ENCODE data around the gene SFRP5. TPM values are rescaled to one million over a fixed set of nuclear protein-coding genes. Genes with fewer than 3 reads are reported as not detected.

Gene SFRP5
- total and polyA plus RNA-seq, 7 donors = 0.46 to 24.6 (median 9.9) TPM

DNA sequence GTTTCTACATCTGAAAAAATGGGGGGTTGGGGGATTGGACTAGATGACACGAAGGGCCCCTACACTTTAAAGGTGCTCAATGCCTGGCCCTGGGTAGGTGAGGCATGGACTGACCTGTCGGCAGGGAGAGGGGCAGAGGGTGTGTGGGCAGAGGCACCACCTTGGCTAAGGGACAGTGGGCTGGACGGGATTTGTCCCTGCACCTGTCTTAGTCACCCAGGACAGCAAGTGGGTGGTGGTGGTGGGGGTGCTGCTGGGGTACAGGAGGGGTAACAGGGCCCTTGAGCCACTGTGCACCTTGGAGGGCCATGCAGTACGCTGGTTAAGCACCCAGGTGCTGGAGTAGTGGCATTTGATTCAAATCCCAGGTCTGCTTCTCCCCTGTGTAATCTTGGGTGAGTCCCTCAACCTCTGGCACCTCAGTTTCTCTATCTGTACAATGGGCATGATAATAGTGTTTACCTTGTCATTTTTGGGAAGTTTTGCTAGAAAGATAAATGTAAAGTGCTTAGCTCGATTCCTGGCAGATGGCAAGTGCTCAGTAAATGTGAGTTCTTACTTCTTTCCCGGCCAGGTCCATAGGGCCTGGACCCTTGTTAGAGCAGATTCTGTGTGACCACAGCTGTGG lies 18.1 kb upstream of the SFRP5 start:
- no peaks in the 10 kb centered on the region for H3K36me3 ChIP-seq
- intact Hi-C loops (cut with DNase I) = loop anchor here (10.0 kb wide), 1 partner anchor 255 kb away; no protein-coding TSS in a partner anchor
- peaks cover 0 to 8% (median 0%) of the 10 kb centered on the region in 4 donors for H3K4me1 ChIP-seq
- H3K9me3 ChIP-seq = no peaks in the 10 kb centered on the region
- no peak for TF ChIP-seq POLR2A (IDR thresholded peaks at IDR 0.05)
- TF ChIP-seq POLR2AphosphoS5 (IDR thresholded peaks at IDR 0.05) = no peak
- no peak for TF ChIP-seq EP300 (IDR thresholded peaks at IDR 0.05)
- TF ChIP-seq, protein P1, sequence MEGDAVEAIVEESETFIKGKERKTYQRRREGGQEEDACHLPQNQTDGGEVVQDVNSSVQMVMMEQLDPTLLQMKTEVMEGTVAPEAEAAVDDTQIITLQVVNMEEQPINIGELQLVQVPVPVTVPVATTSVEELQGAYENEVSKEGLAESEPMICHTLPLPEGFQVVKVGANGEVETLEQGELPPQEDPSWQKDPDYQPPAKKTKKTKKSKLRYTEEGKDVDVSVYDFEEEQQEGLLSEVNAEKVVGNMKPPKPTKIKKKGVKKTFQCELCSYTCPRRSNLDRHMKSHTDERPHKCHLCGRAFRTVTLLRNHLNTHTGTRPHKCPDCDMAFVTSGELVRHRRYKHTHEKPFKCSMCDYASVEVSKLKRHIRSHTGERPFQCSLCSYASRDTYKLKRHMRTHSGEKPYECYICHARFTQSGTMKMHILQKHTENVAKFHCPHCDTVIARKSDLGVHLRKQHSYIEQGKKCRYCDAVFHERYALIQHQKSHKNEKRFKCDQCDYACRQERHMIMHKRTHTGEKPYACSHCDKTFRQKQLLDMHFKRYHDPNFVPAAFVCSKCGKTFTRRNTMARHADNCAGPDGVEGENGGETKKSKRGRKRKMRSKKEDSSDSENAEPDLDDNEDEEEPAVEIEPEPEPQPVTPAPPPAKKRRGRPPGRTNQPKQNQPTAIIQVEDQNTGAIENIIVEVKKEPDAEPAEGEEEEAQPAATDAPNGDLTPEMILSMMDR (IDR thresholded peaks at IDR 0.05) = no peak
- H3K27ac ChIP-seq = no peak overlapping the region
- peaks cover 0 to 53% (median 18%) of the 10 kb centered on the region in 3 donors for H3K27me3 ChIP-seq
- no peak overlapping the region for H3K4me3 ChIP-seq
- 67 to 70% methylated on average over 6 of the region's 6 CpGs for WGBS, 2 donors
- no peak for DNase-seq

DNA sequence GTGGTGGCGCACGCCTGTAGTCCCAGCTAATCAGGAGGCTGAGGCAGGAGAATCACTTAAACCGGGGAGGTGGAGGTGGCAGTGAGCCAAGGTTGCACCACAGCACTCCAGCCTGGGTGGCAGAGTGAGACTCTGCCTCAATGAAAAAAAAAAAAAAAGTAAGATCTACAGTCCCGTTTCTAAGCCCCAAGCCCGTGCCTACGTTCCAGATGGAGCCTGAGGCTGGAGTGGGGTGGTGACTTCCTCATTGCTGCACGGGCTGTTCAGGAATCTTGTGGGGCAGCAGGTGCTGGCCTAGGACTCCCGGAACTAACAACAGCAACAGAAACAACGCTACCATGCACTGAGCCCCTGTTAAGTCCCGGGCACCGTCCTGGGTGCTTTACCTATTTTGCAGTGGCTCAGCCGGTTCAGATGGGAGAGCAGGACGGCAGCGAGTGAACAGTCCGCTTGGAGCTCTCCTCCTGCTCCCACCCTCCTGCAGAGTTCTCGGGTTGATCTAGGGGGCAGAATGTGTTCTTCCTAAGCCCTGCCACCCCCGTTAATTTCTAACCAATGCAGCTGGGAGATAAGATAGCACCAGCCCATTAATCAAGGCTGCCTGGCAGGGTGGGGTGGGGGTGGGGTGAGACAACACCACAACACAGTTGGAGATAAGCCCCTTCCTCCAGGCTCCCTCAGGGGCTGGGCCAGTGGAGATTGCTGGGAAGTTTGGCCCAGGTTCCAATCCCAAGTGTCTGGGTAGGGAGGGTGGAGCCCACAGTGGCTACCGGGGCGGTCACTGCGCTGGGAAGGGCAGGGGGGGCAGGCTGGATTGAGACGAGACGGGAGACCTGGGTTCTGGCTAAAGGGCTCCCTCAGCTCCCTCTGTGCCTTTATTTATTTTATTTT lies 17.0 kb upstream of the SFRP5 start:
- H3K27me3 ChIP-seq = peaks cover 0 to 53% (median 18%) of the 10 kb centered on the region in 3 donors
- DNase-seq = no peak
- TF ChIP-seq POLR2AphosphoS5 (IDR thresholded peaks at IDR 0.05) (no peak), POLR2A (IDR thresholded peaks at IDR 0.05) (no peak), EP300 (IDR thresholded peaks at IDR 0.05) (no peak)
- TF ChIP-seq, protein P1 (IDR thresholded peaks at IDR 0.05) = no peak
- intact Hi-C loops (cut with DNase I) = no loop called here
- H3K4me3 ChIP-seq = no peak overlapping the region
- no peak overlapping the region for H3K27ac ChIP-seq
- 9 to 24% methylated on average over 22 of the region's 22 CpGs for WGBS, 2 donors
- H3K36me3 ChIP-seq = no peaks in the 10 kb centered on the region
- H3K9me3 ChIP-seq = no peaks in the 10 kb centered on the region
- peaks cover 0 to 8% (median 0%) of the 10 kb centered on the region in 4 donors for H3K4me1 ChIP-seq

DNA sequence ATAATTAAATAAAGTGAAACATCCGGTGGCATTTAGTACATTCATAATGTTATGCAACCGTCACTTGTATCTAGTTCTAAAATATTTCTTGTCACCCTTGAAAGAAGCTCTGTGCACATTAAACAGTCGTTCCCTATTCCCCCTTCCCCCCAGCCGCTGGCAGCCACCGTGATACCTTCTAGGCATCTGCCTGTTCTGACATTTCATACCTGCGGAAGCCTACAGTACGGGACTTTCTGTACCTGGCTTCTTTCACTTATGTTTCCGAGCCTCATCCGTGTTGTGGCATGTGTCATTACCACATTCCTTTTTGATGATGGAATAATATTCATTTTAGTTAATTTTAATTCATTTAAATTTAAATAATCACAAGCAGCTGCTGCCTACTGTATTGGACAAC lies 13.9 kb upstream of the SFRP5 start:
- TF ChIP-seq EP300 (IDR thresholded peaks at IDR 0.05) (no peak), POLR2AphosphoS5 (IDR thresholded peaks at IDR 0.05) (no peak), POLR2A (IDR thresholded peaks at IDR 0.05) (no peak)
- TF ChIP-seq, protein P1 (IDR thresholded peaks at IDR 0.05) = no peak
- intact Hi-C loops (cut with DNase I) = no loop called here
- Histone ChIP-seq H3K36me3 (no peaks in the 10 kb centered on the region), H3K9me3 (no peaks in the 10 kb centered on the region), H3K27me3 (peaks cover 0 to 41% (median 9%) of the 10 kb centered on the region in 3 donors), H3K4me3 (no peak overlapping the region), H3K4me1 (peaks cover 0 to 8% (median 2%) of the 10 kb centered on the region in 4 donors), H3K27ac (no peak overlapping the region)
- WGBS, 2 donors = 89 to 91% methylated on average over 9 of the region's 9 CpGs
- DNase-seq = no peak

DNA sequence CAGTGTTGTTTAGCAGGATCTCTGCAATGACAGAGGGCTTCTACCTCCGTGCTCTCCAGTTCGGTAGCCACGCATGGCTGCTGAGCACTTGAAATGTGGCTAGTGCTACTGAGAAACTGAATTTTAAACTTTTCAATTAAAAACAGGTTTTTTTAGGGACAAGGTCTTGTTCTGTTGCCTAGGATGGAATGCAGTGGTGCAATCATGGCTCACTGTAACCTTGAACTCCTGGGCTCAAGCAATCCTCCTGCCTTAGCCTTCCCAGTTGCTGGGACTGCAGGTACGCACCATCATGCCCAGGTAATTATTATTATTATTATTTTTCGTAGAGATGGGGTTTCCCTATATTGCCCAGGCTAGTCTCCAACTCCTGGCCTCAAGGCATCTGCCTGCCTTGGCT lies 13.4 kb upstream of the SFRP5 start:
- intact Hi-C loops (cut with DNase I) = no loop called here
- H3K27me3 ChIP-seq = peaks cover 0 to 36% (median 6%) of the 10 kb centered on the region in 3 donors
- DNase-seq = no peak
- TF ChIP-seq POLR2AphosphoS5 (IDR thresholded peaks at IDR 0.05) (no peak), EP300 (IDR thresholded peaks at IDR 0.05) (no peak), POLR2A (IDR thresholded peaks at IDR 0.05) (no peak)
- TF ChIP-seq, protein P1 (IDR thresholded peaks at IDR 0.05) = no peak
- 92 to 94% methylated on average over 5 of the region's 5 CpGs for WGBS, 2 donors
- H3K4me1 ChIP-seq = peaks cover 0 to 8% (median 2%) of the 10 kb centered on the region in 4 donors
- no peaks in the 10 kb centered on the region for H3K36me3 ChIP-seq
- no peak overlapping the region for H3K27ac ChIP-seq
- no peaks in the 10 kb centered on the region for H3K9me3 ChIP-seq
- no peak overlapping the region for H3K4me3 ChIP-seq

Measured in sigmoid colon (tissue), 7 donors.